Measurements from ENCODE around the gene CEMP1.

DNA sequence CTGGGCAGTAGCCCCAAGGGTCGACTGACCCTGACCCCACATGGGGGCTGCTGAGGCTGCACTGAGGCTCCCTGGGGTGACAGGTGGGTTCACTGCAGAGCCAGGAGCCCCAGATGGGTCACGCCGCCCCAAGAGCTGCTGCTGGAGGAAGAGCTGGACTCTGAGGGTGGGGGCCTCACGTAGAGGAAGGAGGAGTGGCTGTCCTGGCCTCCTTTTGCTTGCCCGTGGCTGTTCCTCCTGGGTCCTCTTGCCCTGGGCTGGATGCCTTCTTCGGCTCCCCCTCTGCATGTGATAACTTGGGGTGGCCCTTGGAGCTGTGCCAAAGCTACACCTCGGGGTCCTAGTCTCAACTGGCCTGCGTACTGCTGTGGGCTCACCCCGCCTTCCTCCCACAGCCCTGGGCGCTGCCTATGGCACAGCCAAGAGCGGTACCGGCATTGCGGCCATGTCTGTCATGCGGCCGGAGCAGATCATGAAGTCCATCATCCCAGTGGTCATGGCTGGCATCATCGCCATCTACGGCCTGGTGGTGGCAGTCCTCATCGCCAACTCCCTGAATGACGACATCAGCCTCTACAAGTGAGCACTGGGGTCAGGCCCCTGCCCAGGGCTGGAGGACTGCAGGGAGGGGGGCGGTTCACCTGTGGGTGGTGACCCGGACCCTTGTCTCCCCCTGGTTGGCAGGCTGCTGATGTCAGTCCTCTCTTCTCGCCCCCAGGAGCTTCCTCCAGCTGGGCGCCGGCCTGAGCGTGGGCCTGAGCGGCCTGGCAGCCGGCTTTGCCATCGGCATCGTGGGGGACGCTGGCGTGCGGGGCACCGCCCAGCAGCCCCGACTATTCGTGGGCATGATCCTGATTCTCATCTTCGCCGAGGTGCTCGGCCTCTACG lies 12.1 kb downstream of the CEMP1 start:
- TF ChIP-seq, protein P1, sequence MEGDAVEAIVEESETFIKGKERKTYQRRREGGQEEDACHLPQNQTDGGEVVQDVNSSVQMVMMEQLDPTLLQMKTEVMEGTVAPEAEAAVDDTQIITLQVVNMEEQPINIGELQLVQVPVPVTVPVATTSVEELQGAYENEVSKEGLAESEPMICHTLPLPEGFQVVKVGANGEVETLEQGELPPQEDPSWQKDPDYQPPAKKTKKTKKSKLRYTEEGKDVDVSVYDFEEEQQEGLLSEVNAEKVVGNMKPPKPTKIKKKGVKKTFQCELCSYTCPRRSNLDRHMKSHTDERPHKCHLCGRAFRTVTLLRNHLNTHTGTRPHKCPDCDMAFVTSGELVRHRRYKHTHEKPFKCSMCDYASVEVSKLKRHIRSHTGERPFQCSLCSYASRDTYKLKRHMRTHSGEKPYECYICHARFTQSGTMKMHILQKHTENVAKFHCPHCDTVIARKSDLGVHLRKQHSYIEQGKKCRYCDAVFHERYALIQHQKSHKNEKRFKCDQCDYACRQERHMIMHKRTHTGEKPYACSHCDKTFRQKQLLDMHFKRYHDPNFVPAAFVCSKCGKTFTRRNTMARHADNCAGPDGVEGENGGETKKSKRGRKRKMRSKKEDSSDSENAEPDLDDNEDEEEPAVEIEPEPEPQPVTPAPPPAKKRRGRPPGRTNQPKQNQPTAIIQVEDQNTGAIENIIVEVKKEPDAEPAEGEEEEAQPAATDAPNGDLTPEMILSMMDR (IDR thresholded peaks at IDR 0.05; ENCODE audit: low read depth, low read length, poor library complexity, severe bottlenecking) = no peak
- TF ChIP-seq EZH2phosphoT487 (IDR thresholded peaks at IDR 0.05; ENCODE audit: borderline replicate concordance, low read length) = no peak
